COR-L47 (cell line): ENCODE data around the gene NKD1.

Experiments
- DNase-seq: peaks from one replicate; lab custom pipeline; 2025; lab: John Stamatoyannopoulos, UW

NKD1 gene

GRCh38 chr16:50675686-50676610, 127.8 kb downstream of the NKD1 start:
- DNase-seq = no peak

GRCh38 chr16:50676684-50677225, 128.6 kb downstream of the NKD1 start:
- no peak for DNase-seq

- no peak for DNase-seq
Observed at GRCh38 chr16:50677351-50677750, 129.2 kb downstream of the NKD1 start.

GRCh38 chr16:50678531-50678930, 130.3 kb downstream of the NKD1 start:
- no peak for DNase-seq

GRCh38 chr16:50679266-50679665, 131.1 kb downstream of the NKD1 start:
- DNase-seq = no peak

GRCh38 chr16:50679676-50680555, 131.7 kb downstream of the NKD1 start:
- DNase-seq = no peak

- no peak for DNase-seq
Observed at GRCh38 chr16:50680556-50680893, 132.3 kb downstream of the NKD1 start.

GRCh38 chr16:50681021-50681885, 133.1 kb downstream of the NKD1 start, which contains the start of gene SNX20:
TSS of gene SNX20 (minus strand) at chr16:50681312. CDS start at chr16:50677526, 3,786 bp downstream.
- no peak for DNase-seq

- DNase-seq = no peak
Observed at GRCh38 chr16:50683689-50684374, 135.6 kb downstream of the NKD1 start.

GRCh38 chr16:50684823-50685461, 136.7 kb downstream of the NKD1 start:
- no peak for DNase-seq

- DNase-seq = no peak
Observed at GRCh38 chr16:50685462-50686063, 137.4 kb downstream of the NKD1 start.

GRCh38 chr16:50688083-50688482, 139.9 kb downstream of the NKD1 start:
- no peak for DNase-seq

GRCh38 chr16:50688867-50689266, 140.7 kb downstream of the NKD1 start:
- DNase-seq = no peak

- DNase-seq = no peak
Observed at GRCh38 chr16:50690177-50690576, 142.0 kb downstream of the NKD1 start.

GRCh38 chr16:50692644-50692998, 144.4 kb downstream of the NKD1 start:
- no peak for DNase-seq

GRCh38 chr16:50692999-50693781, 145.0 kb downstream of the NKD1 start, which contains the start of gene NOD2:
TSS of gene NOD2 (plus strand) at chr16:50693606. CDS start at chr16:50699496, 5,890 bp downstream.
- DNase-seq = no peak

- no peak for DNase-seq
Observed at GRCh38 chr16:50694206-50694605, 146.0 kb downstream of the NKD1 start.

- DNase-seq = no peak
Observed at GRCh38 chr16:50695017-50696000, 147.1 kb downstream of the NKD1 start.
